CMK (cell line): ENCODE data around the gene ZNF580.

ENCODE experiments used
- DNase-seq: peaks from one replicate; pipeline ENCODE4 v3.0.0-alpha.2; 2010; ENCODE audit warnings: low read depth

Gene ZNF580

DNA sequence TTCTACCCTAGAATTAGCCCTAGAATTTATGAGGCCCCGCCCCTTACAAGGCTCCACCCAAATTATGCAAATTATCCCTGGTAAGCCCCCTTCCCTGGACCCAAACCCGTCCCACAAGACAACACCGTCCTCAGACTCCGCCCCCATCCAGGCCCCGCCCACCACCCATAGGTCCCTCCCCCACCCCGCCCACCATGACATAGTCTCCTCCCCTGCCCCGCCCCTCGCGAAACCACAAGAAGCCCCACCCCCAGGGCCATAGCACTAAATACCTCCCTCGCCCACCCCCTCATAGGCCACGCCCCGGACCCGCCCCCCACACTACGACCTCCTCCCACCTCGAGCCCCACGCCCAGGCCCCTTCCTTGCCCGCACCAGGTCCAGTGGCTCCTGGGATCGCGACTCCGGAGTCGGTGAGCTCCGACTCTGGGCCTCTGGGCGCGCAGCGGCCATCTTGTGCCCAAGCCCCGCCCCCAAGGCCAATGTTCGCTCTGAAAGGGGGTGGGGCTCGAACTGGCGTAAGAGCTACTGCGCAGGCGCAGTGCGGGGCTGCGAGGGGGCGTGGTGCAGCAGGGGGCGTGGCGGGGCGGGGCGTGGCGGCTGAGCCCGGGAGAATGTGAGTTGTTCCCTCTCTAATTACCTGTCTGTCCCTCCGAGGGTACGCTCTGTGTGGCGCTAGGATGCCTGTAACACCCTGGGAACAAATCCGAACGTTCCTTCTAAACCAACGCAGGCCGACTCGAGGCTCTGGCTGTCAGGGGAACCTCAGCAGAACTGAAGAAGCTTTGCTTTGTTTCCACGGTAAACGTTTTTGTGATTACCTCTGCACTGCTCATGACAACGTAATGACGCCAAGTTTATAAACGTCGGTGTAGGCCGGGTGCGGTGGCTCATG lies 16.4 kb upstream of the ZNF580 start, which contains the start of gene ZNF784:
TSS of gene ZNF784 (minus strand) at position 458 of the 895 bp plus-strand sequence. CDS start at position 453, 5 bp downstream.
- peak; percentile 91 for DNase-seq

DNA sequence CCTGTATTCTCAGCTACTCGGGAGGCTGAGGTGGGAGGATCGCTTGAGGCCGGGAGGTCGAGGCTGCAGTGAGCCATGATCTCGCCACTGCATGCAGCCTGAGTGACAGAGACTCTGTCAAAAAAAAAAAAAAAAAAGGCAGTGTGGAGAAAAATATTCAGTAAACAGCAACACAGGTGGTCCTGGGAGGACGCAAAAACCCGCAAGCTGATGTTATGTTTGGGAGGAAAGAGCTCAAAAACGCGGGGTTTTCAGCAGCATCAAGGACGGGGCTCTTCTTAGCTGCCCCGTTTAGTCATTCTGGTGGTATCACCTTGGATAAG lies 15.8 kb upstream of the ZNF580 start:
- no peak for DNase-seq

DNA sequence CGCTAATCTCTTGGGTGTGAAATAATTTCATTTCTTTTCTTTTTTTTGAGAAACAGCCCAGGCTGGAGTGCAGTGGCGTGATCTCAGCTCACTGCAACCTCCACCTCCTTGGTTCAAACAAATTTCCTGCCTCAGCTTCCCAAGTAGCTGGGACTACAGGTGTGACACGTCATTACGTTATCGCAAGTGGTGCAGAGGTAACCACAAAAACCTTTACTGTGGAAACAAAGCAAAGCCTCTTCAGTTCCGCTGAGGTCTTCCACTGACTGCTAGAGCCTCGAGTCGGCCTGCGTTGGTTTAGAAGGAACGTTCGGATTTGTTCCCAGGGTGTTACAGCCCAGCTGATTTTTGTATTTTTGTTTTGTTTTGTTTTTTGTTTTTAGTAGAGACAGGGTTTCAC lies 14.5 kb upstream of the ZNF580 start:
- no peak for DNase-seq

DNA sequence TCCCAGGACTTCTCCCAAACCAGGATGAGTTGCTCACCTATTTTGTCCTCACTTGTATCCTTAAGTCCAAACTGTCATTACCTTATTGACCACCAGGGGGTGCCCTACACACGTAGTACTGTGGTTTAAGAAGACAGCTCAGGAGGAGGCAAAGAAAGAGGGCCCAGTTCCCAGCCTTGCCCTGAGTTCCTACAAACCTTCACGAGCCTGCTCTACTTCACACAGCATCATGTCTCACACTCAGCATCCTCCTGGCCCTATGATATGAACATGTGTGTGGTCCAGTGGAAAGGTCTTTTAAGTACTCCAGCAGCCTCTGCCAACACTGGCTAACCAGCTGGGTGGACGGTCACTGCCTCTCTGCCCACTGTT lies 8.4 kb upstream of the ZNF580 start:
- DNase-seq: peak; percentile 98

DNA sequence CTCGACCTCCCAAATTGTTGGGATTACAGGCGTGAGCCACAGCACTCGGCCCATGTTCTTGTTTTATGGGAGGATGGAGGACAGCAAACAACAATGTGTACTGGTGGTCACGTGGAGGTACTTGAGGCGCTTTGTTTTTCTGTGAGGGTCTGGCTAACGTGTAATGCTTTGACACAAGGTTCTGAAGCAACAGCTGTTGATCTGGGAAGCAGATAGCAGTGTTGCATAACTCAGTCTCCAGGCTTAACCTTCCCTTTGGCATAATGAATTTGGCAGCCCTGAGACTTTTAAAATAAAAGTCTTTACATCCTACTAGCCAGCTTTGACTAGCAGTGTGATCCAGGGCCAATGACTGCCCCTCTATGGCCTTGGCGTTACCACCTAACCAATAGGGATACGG lies 6.9 kb upstream of the ZNF580 start:
- DNase-seq: no peak

DNA sequence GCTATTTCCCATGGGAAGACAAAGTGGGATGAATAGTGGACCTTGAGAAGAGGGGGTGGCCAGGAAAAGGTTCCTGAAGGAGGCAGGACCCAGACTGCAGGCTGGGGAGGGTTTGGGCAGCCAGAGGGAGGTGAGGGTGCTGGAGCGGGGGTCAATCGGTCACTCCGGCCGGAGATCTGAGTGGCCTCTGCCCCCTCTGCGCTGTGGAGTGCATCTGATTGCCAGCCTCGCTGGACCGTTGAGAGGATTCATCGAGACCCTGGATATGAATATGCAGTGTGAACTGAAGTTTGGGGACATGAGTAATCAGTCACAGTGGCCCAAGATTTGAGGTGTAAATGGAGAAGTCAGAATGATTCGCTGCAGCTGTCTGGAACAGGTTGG lies 5.5 kb upstream of the ZNF580 start:
- no peak for DNase-seq

DNA sequence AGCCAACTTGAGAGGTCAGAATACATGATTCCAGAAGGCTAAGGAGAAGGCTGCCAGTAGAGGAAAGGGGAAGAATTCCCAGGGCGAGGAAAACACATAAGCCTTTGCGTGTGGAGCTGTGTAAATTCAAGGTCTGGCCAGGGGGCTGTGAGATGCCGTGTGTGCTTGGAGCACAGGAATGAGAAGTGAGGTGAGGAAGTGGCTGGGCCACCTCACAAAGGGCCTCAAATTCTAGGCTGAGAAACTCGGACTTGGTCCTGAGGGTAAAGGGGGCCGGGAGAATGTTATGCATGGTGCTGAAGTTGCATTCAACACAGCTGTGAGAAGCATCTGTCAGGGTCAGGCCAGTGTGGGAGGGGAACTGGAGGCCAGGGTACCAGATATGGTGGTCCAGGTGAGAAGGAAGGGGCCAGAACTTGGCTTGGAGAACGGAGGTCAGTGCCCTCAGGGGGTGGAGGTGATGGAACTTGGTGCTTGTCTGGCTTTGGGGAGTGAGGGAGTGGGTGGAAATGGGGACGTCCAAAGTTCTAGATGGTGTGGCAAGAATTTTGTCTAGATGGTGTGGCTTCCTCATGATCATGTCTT lies 4.9 kb upstream of the ZNF580 start:
- no peak for DNase-seq

DNA sequence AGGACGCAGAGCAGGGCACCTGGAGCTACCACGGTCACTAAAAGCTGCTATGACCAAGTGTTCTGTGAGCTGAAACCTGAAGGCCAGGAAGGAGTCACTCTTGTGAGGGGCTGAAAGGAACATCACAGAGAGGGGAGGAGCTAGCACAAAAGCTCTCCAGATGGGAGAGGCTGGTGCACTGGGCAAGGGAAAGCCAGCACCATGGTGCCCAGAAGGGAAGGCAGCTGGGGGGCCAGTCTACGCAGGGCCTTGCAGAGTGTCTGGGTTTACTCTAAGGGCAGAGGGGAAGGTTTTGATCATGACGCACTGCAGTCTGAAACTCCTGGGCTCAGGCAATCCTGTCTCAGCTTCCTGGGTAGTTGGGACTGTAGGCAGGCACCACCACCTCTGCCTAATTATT lies 4.1 kb upstream of the ZNF580 start:
- DNase-seq: no peak

DNA sequence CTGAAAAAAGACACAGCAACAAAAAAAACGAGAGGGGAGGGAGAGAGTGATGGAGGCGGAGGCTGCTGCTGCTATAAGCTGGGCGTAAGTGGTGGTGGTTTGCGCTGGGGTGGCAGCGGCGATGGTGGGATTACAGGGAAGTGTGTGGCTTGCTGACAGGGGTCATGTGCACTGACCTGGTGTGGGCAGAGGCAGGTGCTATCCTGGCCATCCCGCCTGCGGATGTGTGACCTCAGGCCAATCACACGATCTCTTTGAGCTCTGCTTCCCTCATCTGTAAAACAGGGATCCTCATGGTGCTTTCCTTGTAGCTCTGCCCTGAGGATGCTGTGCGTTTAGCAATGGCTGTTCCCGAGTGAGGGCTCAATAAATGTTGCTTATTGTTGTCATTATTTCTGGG lies 3.3 kb upstream of the ZNF580 start:
- no peak for DNase-seq

DNA sequence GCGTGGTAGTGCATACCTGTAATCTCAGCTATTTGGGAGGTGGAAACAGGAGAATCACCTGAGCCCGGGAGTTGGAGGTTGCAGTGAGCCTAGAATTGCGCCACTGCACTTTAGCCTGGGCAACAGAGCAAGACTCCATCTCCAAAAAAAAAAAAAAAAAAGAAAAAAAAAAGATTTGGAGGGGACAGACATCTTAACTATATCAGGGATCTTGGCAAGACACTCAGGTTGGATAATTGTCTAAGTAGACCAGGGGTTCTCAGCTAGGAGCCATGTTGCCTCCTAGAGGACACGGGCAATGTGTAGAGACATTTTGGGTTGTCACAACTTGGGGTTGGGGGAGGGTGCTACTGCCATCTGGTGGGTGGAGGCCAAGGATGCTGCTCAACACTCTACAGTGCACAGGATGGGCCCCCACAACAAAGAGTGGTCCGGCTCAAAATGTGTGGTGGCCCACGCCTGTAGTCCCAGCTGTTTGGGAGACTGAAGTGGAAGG lies 1.9 kb upstream of the ZNF580 start:
- DNase-seq: no peak

DNA sequence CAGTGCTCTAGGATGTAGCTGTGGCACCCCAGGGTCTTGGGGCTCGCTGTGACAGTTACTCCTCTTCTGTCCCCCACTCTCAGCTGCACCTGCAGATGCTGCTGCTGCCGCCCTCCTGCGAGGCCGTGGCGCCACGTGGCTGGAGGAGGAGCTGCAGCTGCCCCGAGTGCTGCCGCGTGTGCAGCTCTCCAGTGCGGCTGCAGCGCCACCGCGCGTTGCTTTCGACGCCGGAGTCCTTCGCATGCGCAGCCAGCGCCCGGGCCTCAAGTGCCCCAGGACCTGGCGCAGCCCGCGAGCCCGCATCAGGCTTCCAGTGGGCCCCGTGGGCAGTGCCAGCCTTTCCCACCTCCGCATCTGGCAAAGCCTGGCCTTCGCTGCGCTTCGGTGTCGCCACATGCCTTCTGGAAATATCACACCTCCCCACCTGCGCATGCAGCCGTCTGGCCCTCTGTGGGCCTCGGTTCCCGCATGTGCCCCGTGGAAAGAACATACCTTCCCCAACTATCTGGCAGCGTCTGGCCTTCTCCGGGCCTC lies 692 bp upstream of the ZNF580 start:
- DNase-seq: no peak

DNA sequence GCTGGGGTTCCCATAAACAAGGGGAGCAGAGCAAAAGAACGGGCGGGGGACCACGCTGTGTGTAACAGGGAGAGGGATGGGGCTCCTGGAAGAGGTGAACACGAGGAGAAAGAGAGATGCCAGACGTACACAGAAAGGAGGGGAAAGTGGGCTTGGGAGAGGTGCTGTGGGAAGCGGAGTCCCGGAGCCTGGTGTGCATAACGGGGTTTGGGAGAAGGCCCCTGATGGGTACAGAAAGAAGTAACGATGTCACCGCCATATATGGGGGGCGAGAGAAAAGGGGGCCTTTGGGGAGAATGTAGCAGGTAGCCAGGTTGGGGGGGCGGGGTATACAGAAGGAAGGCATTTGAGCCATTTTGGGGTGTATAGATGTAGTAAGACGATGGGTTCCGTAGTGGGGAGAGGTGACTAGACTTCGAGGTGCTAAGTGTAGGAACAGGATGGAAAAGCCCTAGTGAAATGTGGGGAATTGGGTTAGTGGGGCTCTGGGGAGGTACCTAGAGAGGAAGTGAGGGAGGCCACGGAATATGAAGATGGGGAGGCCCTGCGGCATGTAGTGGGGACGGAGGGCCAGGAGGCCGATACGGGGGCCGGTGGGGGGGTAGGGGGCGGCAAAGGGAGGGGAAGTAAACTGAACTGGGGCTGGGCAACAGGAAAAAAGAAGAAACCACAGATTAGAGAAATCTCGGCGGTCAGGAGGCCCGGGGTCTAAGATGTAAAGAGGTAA lies 787 bp downstream of the ZNF580 start:
- no peak for DNase-seq

DNA sequence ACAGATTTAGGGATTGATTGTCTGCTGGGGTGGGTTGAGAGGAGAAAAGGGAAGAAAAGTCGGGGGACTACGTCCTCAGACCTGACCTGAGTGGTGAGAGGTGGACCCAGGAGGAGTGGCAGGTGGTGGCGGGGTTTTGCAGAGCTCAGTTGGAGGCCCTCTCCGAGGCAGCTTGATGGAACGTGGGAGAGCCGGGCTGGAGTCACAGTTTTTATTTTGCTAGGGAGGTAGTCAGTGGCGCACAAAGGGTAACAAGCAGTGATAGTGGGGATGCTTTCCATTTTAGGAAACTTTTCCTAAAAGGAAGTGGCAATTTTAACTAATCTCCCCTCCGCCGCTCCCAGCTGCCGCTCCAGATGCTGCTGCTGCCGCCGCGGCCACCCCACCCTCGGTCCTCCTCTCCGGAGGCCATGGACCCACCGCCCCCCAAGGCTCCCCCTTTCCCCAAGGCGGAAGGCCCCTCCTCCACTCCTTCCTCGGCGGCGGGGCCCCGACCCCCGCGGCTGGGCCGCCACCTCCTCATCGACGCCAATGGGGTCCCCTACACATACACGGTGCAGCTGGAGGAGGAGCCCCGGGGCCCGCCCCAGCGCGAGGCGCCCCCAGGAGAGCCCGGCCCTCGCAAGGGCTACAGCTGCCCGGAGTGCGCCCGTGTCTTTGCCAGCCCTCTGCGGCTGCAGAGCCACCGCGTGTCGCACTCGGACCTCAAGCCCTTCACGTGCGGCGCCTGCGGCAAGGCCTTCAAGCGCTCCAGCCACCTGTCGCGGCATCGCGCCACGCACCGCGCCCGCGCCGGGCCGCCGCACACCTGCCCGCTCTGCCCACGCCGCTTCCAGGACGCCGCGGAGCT lies 1.6 kb downstream of the ZNF580 start:
- no peak for DNase-seq

DNA sequence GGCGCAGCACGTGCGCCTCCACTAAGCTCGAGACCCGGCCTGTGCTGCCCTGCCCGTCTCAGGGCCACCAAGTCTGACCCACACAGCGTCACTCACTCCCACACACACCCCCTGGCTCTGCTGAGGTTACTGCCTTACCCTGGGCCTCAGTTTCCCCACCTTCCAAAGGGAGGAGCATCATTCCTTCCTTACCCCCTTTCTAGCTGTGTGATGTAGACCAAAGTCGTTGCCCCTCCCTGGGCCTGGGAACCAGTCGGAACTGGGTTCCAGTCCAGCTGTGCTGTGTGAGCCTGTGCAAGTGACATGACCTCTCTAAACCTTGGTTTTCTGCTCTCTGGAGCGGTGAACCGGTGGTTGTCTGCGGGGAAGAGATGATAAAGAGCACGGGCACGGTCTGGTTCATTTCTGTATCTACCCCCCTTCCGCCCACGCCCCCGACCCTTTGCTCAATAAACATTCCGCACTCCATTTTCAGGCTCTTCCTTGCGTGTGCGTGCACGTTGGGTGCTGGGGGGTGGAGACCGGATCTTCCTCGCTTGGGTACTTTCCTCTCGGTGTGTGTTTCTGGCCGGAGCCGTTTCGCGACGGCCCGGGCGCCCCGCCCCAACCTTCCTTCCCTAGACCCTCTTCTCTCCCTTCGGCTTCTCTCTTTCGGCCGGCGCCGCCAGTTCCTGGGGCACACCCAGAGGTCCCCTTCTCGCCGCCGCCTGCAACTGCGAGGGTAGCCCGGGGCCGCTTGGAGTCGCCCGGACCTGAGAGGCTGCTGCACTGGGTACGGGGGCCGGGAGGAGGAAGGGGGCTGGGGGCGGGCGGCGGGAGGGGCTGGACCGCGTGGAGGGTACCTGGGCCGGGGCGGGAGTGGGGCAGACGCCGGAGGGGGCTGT lies 2.4 kb downstream of the ZNF580 start, which contains the start of gene ZNF581:
TSS of gene ZNF581 (plus strand) at position 647 of the 884 bp plus-strand sequence. CDS start 923 bp downstream, outside the sequence.
- DNase-seq: no peak

DNA sequence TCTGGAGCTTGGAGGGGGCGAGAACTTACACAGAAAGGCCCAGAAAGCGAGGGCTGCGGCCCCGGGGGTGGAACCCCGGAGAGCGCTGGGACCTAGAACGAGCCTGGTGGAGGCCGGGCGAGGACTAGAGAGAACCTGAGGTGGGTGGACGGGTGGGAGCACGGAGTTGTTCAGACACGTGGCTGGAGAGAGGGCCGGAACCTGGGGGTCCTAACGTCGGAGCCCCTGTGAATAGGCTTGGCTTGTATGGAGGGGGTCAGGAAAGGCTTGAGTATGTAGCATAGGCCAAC lies 3.0 kb downstream of the ZNF580 start:
- DNase-seq: no peak

DNA sequence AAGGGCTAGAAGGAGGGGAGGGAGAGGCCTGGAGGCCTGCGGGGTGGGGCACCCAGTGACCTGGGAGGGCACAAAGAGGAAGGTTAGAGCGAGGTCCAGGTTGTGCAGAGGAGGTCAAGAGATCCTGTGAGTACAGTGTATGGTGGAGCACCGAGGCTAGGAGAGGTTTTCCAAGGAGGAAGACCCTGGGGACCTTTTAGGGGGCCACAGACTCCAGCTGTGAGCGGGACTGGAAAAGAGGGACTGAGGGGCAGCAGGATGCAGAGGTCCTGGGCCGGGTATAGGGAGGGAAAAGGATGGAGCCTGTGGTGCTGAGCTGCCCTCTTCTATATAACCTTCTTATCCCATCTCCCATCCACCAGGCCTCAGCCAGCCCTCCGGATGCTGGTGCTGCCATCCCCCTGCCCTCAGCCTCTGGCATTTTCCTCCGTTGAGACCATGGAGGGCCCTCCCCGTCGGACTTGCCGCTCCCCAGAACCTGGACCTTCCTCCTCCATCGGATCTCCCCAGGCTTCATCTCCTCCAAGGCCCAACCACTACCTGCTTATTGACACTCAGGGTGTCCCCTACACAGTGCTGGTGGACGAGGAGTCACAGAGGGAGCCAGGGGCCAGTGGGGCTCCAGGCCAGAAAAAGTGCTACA lies 3.5 kb downstream of the ZNF580 start:
- DNase-seq: no peak

DNA sequence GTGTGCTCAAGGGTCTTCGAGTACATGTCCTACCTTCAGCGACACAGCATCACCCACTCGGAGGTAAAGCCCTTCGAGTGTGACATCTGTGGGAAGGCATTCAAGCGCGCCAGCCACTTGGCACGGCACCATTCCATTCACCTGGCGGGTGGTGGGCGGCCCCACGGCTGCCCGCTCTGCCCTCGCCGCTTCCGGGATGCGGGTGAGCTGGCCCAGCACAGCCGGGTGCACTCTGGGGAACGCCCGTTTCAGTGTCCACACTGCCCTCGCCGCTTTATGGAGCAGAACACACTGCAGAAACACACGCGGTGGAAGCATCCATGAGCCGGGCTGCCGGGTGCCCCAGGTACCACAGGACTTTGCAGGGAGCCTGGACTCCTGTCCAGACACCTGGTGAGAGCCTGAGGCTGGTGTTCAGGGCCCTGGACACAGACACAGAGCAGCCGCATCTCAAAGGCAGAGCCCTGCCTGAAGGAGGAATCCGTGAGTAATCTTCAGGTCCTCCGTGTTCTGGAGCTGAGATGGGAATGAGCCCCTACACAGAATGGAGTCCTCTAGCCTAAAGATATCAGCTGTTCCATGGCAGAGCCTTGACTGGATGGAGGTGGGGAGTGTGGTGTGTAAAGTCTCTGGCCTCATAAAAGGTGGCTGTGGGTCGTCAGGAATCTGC lies 4.2 kb downstream of the ZNF580 start:
- DNase-seq: no peak

DNA sequence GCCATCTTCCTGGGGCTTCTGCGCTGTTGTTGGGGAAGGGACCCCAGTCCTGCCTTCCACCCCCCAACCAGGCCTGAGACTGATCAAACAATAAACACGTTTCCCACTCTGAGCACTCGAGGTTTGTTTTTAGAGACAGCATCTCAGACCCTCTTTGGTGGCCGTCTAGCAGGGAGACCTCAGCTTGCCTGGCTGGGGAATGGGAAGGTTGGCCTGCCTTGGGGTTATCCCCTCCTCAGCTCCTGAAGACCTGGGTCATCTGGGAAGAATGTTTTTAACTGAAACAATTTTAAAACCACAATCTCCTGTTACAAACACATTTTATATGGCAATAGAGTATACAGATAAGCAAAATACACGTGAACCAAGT lies 4.7 kb downstream of the ZNF580 start:
- DNase-seq: no peak

DNA sequence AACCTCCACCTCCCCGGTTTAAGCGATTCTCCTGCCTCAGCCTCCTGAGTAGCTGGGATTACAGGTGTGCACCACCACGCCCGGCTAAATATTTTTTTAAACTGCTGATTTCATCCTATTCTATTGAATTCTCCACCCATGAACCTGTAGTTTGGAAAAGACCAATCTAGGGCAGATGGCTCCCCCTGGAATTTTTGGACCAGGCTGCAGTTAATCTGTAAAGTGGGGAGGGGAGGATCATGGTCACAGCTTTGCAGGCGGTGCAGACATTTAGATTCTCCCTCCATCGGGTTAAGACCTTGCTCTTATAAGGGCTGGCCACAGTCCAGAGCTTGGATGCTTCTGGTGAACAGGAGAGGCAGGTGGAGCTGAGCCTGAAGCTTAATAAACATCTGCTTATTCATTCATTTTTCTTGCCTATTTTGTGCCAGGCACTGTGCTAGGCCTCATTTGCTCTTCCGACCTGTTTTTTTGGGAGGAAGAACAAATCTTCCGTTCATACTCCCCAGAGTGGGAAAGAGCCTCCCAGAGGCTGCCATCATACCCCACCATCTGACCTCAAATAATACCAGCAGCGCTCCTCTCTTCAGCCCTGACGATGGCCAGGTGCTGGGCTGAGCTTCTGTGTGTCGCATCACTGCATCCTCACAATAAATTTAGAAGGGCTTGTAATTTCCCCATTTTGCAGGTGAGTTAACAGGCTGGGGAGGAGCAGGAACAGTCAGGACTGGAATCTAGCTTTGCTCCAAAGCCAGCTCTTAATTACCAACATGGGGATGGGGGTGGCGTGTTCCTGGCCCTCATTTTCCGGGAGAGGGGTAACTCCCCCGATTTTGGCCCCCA lies 6.3 kb downstream of the ZNF580 start:
- DNase-seq: no peak
